Right lung (tissue), 10 donors: ENCODE data around the gene ZSCAN2. TPM values are rescaled to one million over a fixed set of nuclear protein-coding genes. Genes with fewer than 3 reads are reported as not detected.
"Not testable (repeated sequence)": the region's sequence is repeated elsewhere in the genome, so short reads cannot be mapped to it uniquely, and the experiment has no call there.

Source experiments
- DNase-seq, 2 donors: peaks; one replicate each; pipeline ENCODE4 v3.0.0-alpha.2; 2013
- long read RNA-seq, 8 donors: transcript quantifications; one replicate each; lab custom pipeline, GENCODE V29; 2026
- polyA plus RNA-seq, 5 donors: library from polyadenylated mRNA; unstranded; fragments of 120-200 nt; gene quantifications; one replicate each; pipeline versions ENCODE4 v1.2.1 to v1.2.3, GENCODE V29; 2013; ENCODE audit warnings: inconsistent platforms in 1 of 5, low replicate concordance in 1 of 5; ENCODE audit not compliant: insufficient read length in 5 of 5, insufficient read depth in 1 of 5

Gene ZSCAN2
- 10 to 100 TPM; 19.8 to 24.3 (median 21.2) TPM for polyA plus RNA-seq
- long read RNA-seq, donor 1, partial matches to known transcripts, result 0 of 7 reads
- long read RNA-seq, donor 1, other reads (novel, unspliced or antisense), result 0 of 7 reads
- long read RNA-seq, donor 2, partial matches to known transcripts, result 0 of 4 reads
- long read RNA-seq, donor 2, other reads (novel, unspliced or antisense), result 0 of 4 reads
- long read RNA-seq, donor 3, partial matches to known transcripts, result 0 of 1 reads
- long read RNA-seq, donor 3, other reads (novel, unspliced or antisense), result 0 of 1 reads
- long read RNA-seq, donor 4, partial matches to known transcripts, result 0 of 2 reads
- long read RNA-seq, donor 4, other reads (novel, unspliced or antisense), result 0 of 2 reads
- long read RNA-seq, donor 5, partial matches to known transcripts, result 0 of 3 reads
- long read RNA-seq, donor 5, other reads (novel, unspliced or antisense), result 0 of 3 reads
- long read RNA-seq, donor 6, partial matches to known transcripts, result 0 of 9 reads
- long read RNA-seq, donor 6, other reads (novel, unspliced or antisense), result 0 of 9 reads
- long read RNA-seq, donor 7, partial matches to known transcripts, result 0 of 5 reads
- long read RNA-seq, donor 7, other reads (novel, unspliced or antisense), result 0 of 5 reads
- long read RNA-seq, donor 8, partial matches to known transcripts, result 0 of 1 reads
- long read RNA-seq, donor 8, other reads (novel, unspliced or antisense), result 0 of 1 reads

GRCh38 chr15:84600687-84601554 lies at the start of gene ZSCAN2:
TSS of gene ZSCAN2 (plus strand) at chr15:84601009. CDS start at chr15:84603928, 2,919 bp downstream.
- peak; percentile 93 for DNase-seq

GRCh38 chr15:84551624-84552023 lies 49.2 kb upstream of the ZSCAN2 start:
- DNase-seq, result not testable (repeated sequence)

- no peak for DNase-seq
Measured at GRCh38 chr15:84552896-84553295, 47.9 kb upstream of the ZSCAN2 start.

- DNase-seq, result not testable (repeated sequence)
Measured at GRCh38 chr15:84556690-84557089, 44.1 kb upstream of the ZSCAN2 start.

GRCh38 chr15:84568021-84568420 lies 32.8 kb upstream of the ZSCAN2 start:
- not testable (repeated sequence) for DNase-seq

GRCh38 chr15:84570164-84570735 lies 30.6 kb upstream of the ZSCAN2 start:
- DNase-seq, result peak; percentile 62

GRCh38 chr15:84572231-84572630 lies 28.6 kb upstream of the ZSCAN2 start:
- DNase-seq, result no peak

GRCh38 chr15:84575493-84575892 lies 25.3 kb upstream of the ZSCAN2 start:
- no peak for DNase-seq

- DNase-seq, result not testable (repeated sequence)
Measured at GRCh38 chr15:84577891-84578290, 22.9 kb upstream of the ZSCAN2 start.

- DNase-seq, result peak; percentile 48 to 54
Measured at GRCh38 chr15:84579261-84579721, 21.5 kb upstream of the ZSCAN2 start.

- not testable (repeated sequence) for DNase-seq
Measured at GRCh38 chr15:84581676-84582428, 19.0 kb upstream of the ZSCAN2 start.

GRCh38 chr15:84582583-84583157 lies 18.1 kb upstream of the ZSCAN2 start:
- DNase-seq, result no peak

- not testable (repeated sequence) for DNase-seq
Measured at GRCh38 chr15:84583921-84584320, 16.9 kb upstream of the ZSCAN2 start.

- DNase-seq, result no peak
Measured at GRCh38 chr15:84586696-84587095, 14.1 kb upstream of the ZSCAN2 start.

GRCh38 chr15:84588053-84588874 lies 12.5 kb upstream of the ZSCAN2 start:
- peak; percentile 71 to 76 for DNase-seq

GRCh38 chr15:84590406-84590805 lies 10.4 kb upstream of the ZSCAN2 start:
- no peak for DNase-seq

- DNase-seq, result no peak
Measured at GRCh38 chr15:84591815-84592214, 9.0 kb upstream of the ZSCAN2 start.

- no peak for DNase-seq
Measured at GRCh38 chr15:84594617-84595290, 6.1 kb upstream of the ZSCAN2 start.

GRCh38 chr15:84595660-84596059 lies 5.1 kb upstream of the ZSCAN2 start:
- no peak for DNase-seq
